ENCODE measurements around the gene TMEM41B. TPM values are rescaled to one million over a fixed set of nuclear protein-coding genes. Genes with fewer than 3 reads are reported as not detected.

Gene TMEM41B
- total and polyA plus RNA-seq, 2 of the 4 experiments (the other 2 are of a cell fraction): 20.8 to 21.5 TPM

DNA sequence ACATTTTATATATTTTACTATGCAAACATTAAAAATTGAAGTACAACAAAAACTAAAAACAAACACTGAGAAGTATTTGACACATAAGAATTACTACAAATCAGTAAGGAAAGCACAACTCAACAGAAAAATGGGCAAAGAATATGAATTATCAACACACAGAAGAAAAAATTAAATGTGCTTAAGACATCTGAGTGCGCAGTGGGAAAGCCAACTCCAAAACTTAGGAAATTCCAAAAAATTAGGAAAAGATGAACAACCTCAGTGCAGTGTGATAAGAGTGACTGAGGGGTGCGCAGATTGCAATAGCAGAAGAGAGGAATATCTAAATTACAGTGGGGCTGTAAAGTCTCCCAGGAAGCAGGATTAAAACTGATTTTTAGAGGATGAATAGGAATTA, 1.9 kb upstream of the TMEM41B start:
- Histone ChIP-seq H2BK120ac (ENCODE audit: low read depth, low read length) (no peak overlapping the region), H2BK5ac (ENCODE audit: low read depth, low read length, poor library complexity, severe bottlenecking) (no peak overlapping the region), H4K91ac (ENCODE audit: insufficient read depth, low read depth, low read length) (no peak overlapping the region), H3K36me3 (ENCODE audit: control insufficient read depth, insufficient read depth, low read length) (no peaks in the 10 kb centered on the region), H3K9me1 (ENCODE audit: insufficient read depth, low read length) (peaks cover 9% of the 10 kb centered on the region), H3K23ac (ENCODE audit: low read depth, low read length) (no peak overlapping the region), H4K8ac (ENCODE audit: low read depth in 2 of 2, low read length in 2 of 2) (no peak overlapping the region), H3K27ac (ENCODE audit: insufficient read depth, low read length) (no peak overlapping the region), H3K18ac (ENCODE audit: low read depth, low read length) (no peak overlapping the region), H3K4ac (ENCODE audit: low read depth, low read length) (no peak overlapping the region), H3K4me3 (ENCODE audit: insufficient read depth, low read depth, low read length) (no peak overlapping the region), H3K4me1 (ENCODE audit: control insufficient read depth, insufficient read depth, low read length) (peaks cover 4% of the 10 kb centered on the region; the same call in 1 of the 2 replicates), H3K9me3 (ENCODE audit: control insufficient read depth, insufficient read depth, low read length) (no peaks in the 10 kb centered on the region), H3K14ac (replicated peaks; ENCODE audit: low read depth, low read length) (no peak overlapping the region), H2BK15ac (ENCODE audit: low read depth, low read length) (no peak overlapping the region), H2AK9ac (replicated peaks; ENCODE audit: low read depth, low read length, poor library complexity) (no peak overlapping the region), H3K56ac (ENCODE audit: extremely low read depth, insufficient read depth, low read length) (no peak overlapping the region), H2AFZ (replicated peaks; ENCODE audit: low read length, poor library complexity) (no peak overlapping the region), H2BK20ac (ENCODE audit: low read depth, low read length) (no peak overlapping the region), H3K9ac (ENCODE audit: low read depth, low read length) (no peak overlapping the region), H3K27me3 (ENCODE audit: control insufficient read depth, insufficient read depth, low read length) (no peaks in the 10 kb centered on the region), H3K4me2 (ENCODE audit: low read depth, low read length) (no peak overlapping the region), H4K5ac (ENCODE audit: low read depth, low read length) (no peak overlapping the region), H2AK5ac (ENCODE audit: low read depth, low read length) (no peak overlapping the region), H3K79me1 (ENCODE audit: low read depth in 1 of 2, low read length in 2 of 2) (peaks cover 13 to 27% of the 10 kb centered on the region in 2 experiments; a peak in 2 of 4 replicates), H4K20me1 (ENCODE audit: insufficient read depth, low read length) (peaks cover 13% of the 10 kb centered on the region; the same call in 1 of the 2 replicates)
- CTCF ChIA-PET: no interaction called here
- dilution Hi-C loops (cut with HindIII; ENCODE audit: low sequenced_read_pairs, unreplicated experiment) (no loop called here), intact Hi-C loops (cut with micrococcal nuclease) (no loop called here), in situ Hi-C loops (cut with MboI; ENCODE audit: low sequenced_read_pairs) (no loop called here)
- DNase-seq (no peak), ATAC-seq (ENCODE audit: low read depth) (no peak)
- no peak for TF ChIP-seq CEBPB (IDR thresholded peaks at IDR 0.05; ENCODE audit: low read depth, low read length)
- TF ChIP-seq, protein P1, sequence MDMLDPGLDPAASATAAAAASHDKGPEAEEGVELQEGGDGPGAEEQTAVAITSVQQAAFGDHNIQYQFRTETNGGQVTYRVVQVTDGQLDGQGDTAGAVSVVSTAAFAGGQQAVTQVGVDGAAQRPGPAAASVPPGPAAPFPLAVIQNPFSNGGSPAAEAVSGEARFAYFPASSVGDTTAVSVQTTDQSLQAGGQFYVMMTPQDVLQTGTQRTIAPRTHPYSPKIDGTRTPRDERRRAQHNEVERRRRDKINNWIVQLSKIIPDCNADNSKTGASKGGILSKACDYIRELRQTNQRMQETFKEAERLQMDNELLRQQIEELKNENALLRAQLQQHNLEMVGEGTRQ (IDR thresholded peaks at IDR 0.05; ENCODE audit: low read depth, low read length): no peak
- no CpG with 5 or more reads among the region's 2 CpGs for WGBS, 2 experiments (ENCODE audit: extremely low coverage in 2 of 2, insufficient read length in 1 of 2)
- no TSS peak for BruUV-seq (replicated peaks)
- POLR2A ChIA-PET (ENCODE audit: unreplicated experiment): no interaction called here
